Measurements from ENCODE around the gene IKZF2. TPM values are rescaled to one million over a fixed set of nuclear protein-coding genes. Genes with fewer than 3 reads are reported as not detected.

The IKZF2 gene
- total and polyA plus RNA-seq, 9 of the 15 experiments (the other 6 are each of a cell fraction or from before 2014, with no cell fraction given) = 0.04 to 0.54 (median 0.22) TPM

GRCh38 chr2:213090772-213091171 is 60.6 kb downstream of the IKZF2 start (continued):
- no peak for TF ChIP-seq MEF2A (IDR thresholded peaks at IDR 0.05; ENCODE audit: control insufficient read depth, low read depth, low read length)
- TF ChIP-seq MYBL2 (IDR thresholded peaks at IDR 0.05; ENCODE audit: low read depth) = no peak
- no peak for TF ChIP-seq MYBL2 (CRISPR knock-in tag; IDR thresholded peaks at IDR 0.05; ENCODE audit: borderline replicate concordance)
- TF ChIP-seq ZNF12 (CRISPR knock-in tag; IDR thresholded peaks at IDR 0.05) = no peak
- TF ChIP-seq MIER1 (IDR thresholded peaks at IDR 0.05; ENCODE audit: low read depth) = no peak
- TF ChIP-seq ZNF561 (CRISPR knock-in tag; conservative IDR thresholded peaks at IDR 0.05) = no peak

DNA sequence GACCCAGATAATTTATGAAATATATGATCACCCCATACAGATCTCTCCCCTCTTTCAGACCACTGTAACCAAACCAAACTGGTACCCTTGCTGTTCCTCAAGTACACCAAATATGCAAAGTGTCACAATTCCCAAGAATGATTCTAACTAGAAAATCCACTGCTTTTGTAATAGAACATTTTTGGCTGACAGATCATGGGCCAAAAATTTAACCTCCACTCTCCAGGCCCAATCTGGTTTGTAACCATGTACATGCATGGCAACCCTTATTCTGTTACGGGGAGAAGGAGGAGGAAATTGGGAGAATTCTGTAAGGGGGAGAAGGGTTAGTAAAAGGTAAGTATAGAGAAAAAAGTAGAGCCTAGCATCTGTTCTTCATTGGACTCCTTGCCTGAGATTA is 62.0 kb downstream of the IKZF2 start:
- 0% methylated on average over 1 of the region's 1 CpG for WGBS (ENCODE audit: insufficient coverage, low coverage, missing lambda C conversion rate)
- H3K79me2 ChIP-seq (ENCODE audit: control insufficient read depth, insufficient read depth, low read length) = no peaks in the 10 kb centered on the region
- intact Hi-C loops (cut with micrococcal nuclease) (no loop called here), in situ Hi-C loops (cut with MboI) (no loop called here)
- BruUV-seq (replicated peaks) = no TSS peak
- H4K20me1 ChIP-seq (replicated peaks; ENCODE audit: control insufficient read depth, insufficient read depth, low read length) = no peaks in the 10 kb centered on the region
- no peaks in the 10 kb centered on the region for H3K27me3 ChIP-seq (ENCODE audit: control insufficient read depth in 2 of 2, insufficient read depth in 2 of 2, low read length in 2 of 2)
- no peak overlapping the region for H3K4me3 ChIP-seq
- H3K9ac ChIP-seq (ENCODE audit: insufficient read depth in 1 of 2, low read depth in 2 of 2, low read length in 2 of 2) = no peak overlapping the region
- no peak overlapping the region for H3K27ac ChIP-seq (ENCODE audit: extremely low read depth, low read depth, low read length)
- DNase-seq (ENCODE audit: extremely low read depth in 1 of 4, low spot score in 3 of 4) (no peak), ATAC-seq (no peak), FAIRE-seq (no peak)
- ChIA-PET POLR2A (no interaction called here), CTCF (ENCODE audit: low intra/inter-chr PET ratio) (no interaction called here)
- H3K9me3 ChIP-seq (replicated peaks; ENCODE audit: control insufficient read depth, insufficient read depth, low read depth, low read length) = no peaks in the 10 kb centered on the region
- H3K4me2 ChIP-seq (ENCODE audit: insufficient read depth, low read length) = no peak overlapping the region
- H3K4me1 ChIP-seq (replicated peaks in 1 of 2; ENCODE audit: control insufficient read depth in 2 of 2, insufficient read depth in 2 of 2, low read length in 2 of 2) = no peaks in the 10 kb centered on the region
- no peak overlapping the region for H2AFZ ChIP-seq (ENCODE audit: low read depth, low read length)
- no peaks in the 10 kb centered on the region for H3K36me3 ChIP-seq (ENCODE audit: control insufficient read depth, insufficient read depth, low read length)
- no peaks in the 10 kb centered on the region for H3K9me1 ChIP-seq (ENCODE audit: control insufficient read depth, insufficient read depth, low read length)
- TF ChIP-seq HINFP (tag; conservative IDR thresholded peaks at IDR 0.05; ENCODE audit: low read depth) = no peak
- TF ChIP-seq DIDO1 (tag; IDR thresholded peaks at IDR 0.05; ENCODE audit: low read depth) = no peak
- TF ChIP-seq DEAF1 (CRISPR knock-in tag; IDR thresholded peaks at IDR 0.05) = no peak
- TF ChIP-seq ZNF592 (IDR thresholded peaks at IDR 0.05) = no peak
- TF ChIP-seq ARNT (IDR thresholded peaks at IDR 0.05) = no peak
- TF ChIP-seq ARID3A (IDR thresholded peaks at IDR 0.05; ENCODE audit: borderline replicate concordance, low read depth, low read length) = no peak
- no peak for TF ChIP-seq RBM34 (IDR thresholded peaks at IDR 0.05; ENCODE audit: borderline replicate concordance, insufficient read depth, low read length)
